ENCODE data around the gene ATXN7L3B.

ATXN7L3B gene

GRCh38 chr12:74547249-74547648, 9.6 kb downstream of the ATXN7L3B start:
- no peak for DNase-seq (ENCODE audit: extremely low read depth in 1 of 2, low read depth in 1 of 2)

- no peak for DNase-seq (ENCODE audit: extremely low read depth in 1 of 2, low read depth in 1 of 2)
Measured at GRCh38 chr12:74551291-74551690, 13.7 kb downstream of the ATXN7L3B start.

- DNase-seq (ENCODE audit: extremely low read depth in 1 of 2, low read depth in 1 of 2): no peak
Measured at GRCh38 chr12:74552201-74552600, 14.6 kb downstream of the ATXN7L3B start.

- DNase-seq (ENCODE audit: extremely low read depth in 1 of 2, low read depth in 1 of 2): no peak
Measured at GRCh38 chr12:74559728-74560127, 22.1 kb downstream of the ATXN7L3B start.

GRCh38 chr12:74563927-74564326, 26.3 kb downstream of the ATXN7L3B start:
- no peak for DNase-seq (ENCODE audit: extremely low read depth in 1 of 2, low read depth in 1 of 2)

- DNase-seq (ENCODE audit: extremely low read depth in 1 of 2, low read depth in 1 of 2): no peak
Measured at GRCh38 chr12:74578486-74578885, 40.9 kb downstream of the ATXN7L3B start.

- DNase-seq (ENCODE audit: extremely low read depth in 1 of 2, low read depth in 1 of 2): no peak
Measured at GRCh38 chr12:74579446-74579845, 41.8 kb downstream of the ATXN7L3B start.

GRCh38 chr12:74579981-74580380, 42.3 kb downstream of the ATXN7L3B start:
- DNase-seq (ENCODE audit: extremely low read depth in 1 of 2, low read depth in 1 of 2): no peak

- DNase-seq (ENCODE audit: extremely low read depth in 1 of 2, low read depth in 1 of 2): no peak
Measured at GRCh38 chr12:74581439-74581838, 43.8 kb downstream of the ATXN7L3B start.

GRCh38 chr12:74584483-74585062, 46.9 kb downstream of the ATXN7L3B start:
- DNase-seq (ENCODE audit: extremely low read depth in 1 of 2, low read depth in 1 of 2): no peak

- DNase-seq (ENCODE audit: extremely low read depth in 1 of 2, low read depth in 1 of 2): no peak
Measured at GRCh38 chr12:74586251-74586650, 48.6 kb downstream of the ATXN7L3B start.

All from activated CD8-positive, alpha-beta memory T cell treated with anti-CD3 and anti-CD28 coated beads for 1 hour (primary cell).